HepG2 (cell line): ENCODE measurements around the gene MRFAP1. TPM values are rescaled to one million over a fixed set of nuclear protein-coding genes. Genes with fewer than 3 reads are reported as not detected.
A peak's percentile ranks its signal among the peaks of the same experiment; 100 is the strongest.

Source experiments
- DRAP1 ChIP-seq: IDR thresholded peaks from 2 replicates; pipeline ENCODE4 v1.6.1; 2016; ENCODE audit warnings: missing genetic modification reagents, missing compliant biosample characterization
- GTF3A ChIP-seq: sonication (generic); formaldehyde crosslinking; conservative IDR thresholded peaks from 2 replicates; pipeline ENCODE4 v1.4.0; 2020; ENCODE audit warnings: mild to moderate bottlenecking, missing genetic modification reagents
- KLF12 ChIP-seq: sonication (generic); formaldehyde crosslinking; IDR thresholded peaks from 2 replicates; pipeline ENCODE4 v1.4.0; 2020; ENCODE audit warnings: missing genetic modification reagents, borderline replicate concordance
- NFAT5 ChIP-seq: sonication (generic); formaldehyde crosslinking; IDR thresholded peaks from 2 replicates; pipeline ENCODE4 v1.4.0; 2020; ENCODE audit warnings: missing genetic modification reagents
- NFKB2 ChIP-seq: sonication (generic); formaldehyde crosslinking; IDR thresholded peaks from 2 replicates; pipeline ENCODE4 v1.4.0; 2020; ENCODE audit warnings: missing genetic modification reagents, borderline replicate concordance
- NFYC ChIP-seq: IDR thresholded peaks from 2 replicates; pipeline ENCODE4 v1.6.1; 2016; ENCODE audit warnings: missing genetic modification reagents, missing compliant biosample characterization
- PPARG ChIP-seq: conservative IDR thresholded peaks from 2 replicates; pipeline ENCODE4 v1.6.1; 2016; ENCODE audit warnings: missing biosample characterization, missing genetic modification reagents
- PRPF4 ChIP-seq: fragments of 200-400 bp; formaldehyde crosslinking; IDR thresholded peaks from 2 replicates; pipeline ENCODE4 v1.6.1; 2016; ENCODE audit warnings: low read length, low read depth; ENCODE audit not compliant: poor library complexity, severe bottlenecking
- SMAD3 ChIP-seq: sonication (generic); formaldehyde crosslinking; IDR thresholded peaks from 2 replicates; pipeline ENCODE4 v1.4.0; 2020; ENCODE audit warnings: missing genetic modification reagents
- THAP8 ChIP-seq: sonication (generic); formaldehyde crosslinking; IDR thresholded peaks from 2 replicates; pipeline ENCODE4 v1.5.1; 2020; ENCODE audit warnings: missing genetic modification reagents, mild to moderate bottlenecking, borderline replicate concordance
- U2AF2 ChIP-seq: fragments of 200-400 bp; formaldehyde crosslinking; IDR thresholded peaks from 2 replicates; pipeline ENCODE4 v1.6.1; 2017; ENCODE audit warnings: low read depth, mild to moderate bottlenecking, low read length
- ZBTB21 ChIP-seq: sonication (generic); formaldehyde crosslinking; IDR thresholded peaks from 2 replicates; pipeline ENCODE4 v1.4.0; 2020; ENCODE audit warnings: missing genetic modification reagents
- ZBTB26 ChIP-seq: IDR thresholded peaks from 2 replicates; pipeline ENCODE4 v1.6.1; 2016; ENCODE audit warnings: missing compliant biosample characterization, missing genetic modification reagents, borderline replicate concordance
- ZBTB3 ChIP-seq: sonication (generic); formaldehyde crosslinking; IDR thresholded peaks from 2 replicates; pipeline ENCODE4 v1.4.0; 2020; ENCODE audit warnings: low read depth, mild to moderate bottlenecking, moderate library complexity, missing genetic modification reagents, borderline replicate concordance
- ZC3H13 ChIP-seq: sonication (generic); formaldehyde crosslinking; IDR thresholded peaks from 2 replicates; pipeline ENCODE4 v1.8.1; 2023; ENCODE audit warnings: mild to moderate bottlenecking, missing genetic modification reagents, moderate library complexity
- ZNF207 ChIP-seq: fragments of 450-650 bp; IDR thresholded peaks from 2 replicates; pipeline ENCODE4 v1.6.1; 2016; ENCODE audit warnings: antibody characterized with exemption, borderline replicate concordance
- ZNF292 ChIP-seq: sonication (generic); formaldehyde crosslinking; IDR thresholded peaks from 2 replicates; pipeline ENCODE4 v1.8.1; 2022; ENCODE audit warnings: mild to moderate bottlenecking, low read depth, missing genetic modification reagents, borderline replicate concordance
- ZNF530 ChIP-seq: sonication (generic); formaldehyde crosslinking; IDR thresholded peaks from 2 replicates; pipeline ENCODE4 v1.5.0; 2020; ENCODE audit warnings: low read depth, mild to moderate bottlenecking, missing genetic modification reagents
- ZNF543 ChIP-seq: sonication (generic); formaldehyde crosslinking; IDR thresholded peaks from 2 replicates; pipeline ENCODE4 v1.4.0; 2020; ENCODE audit warnings: mild to moderate bottlenecking, missing genetic modification reagents
- ZNF891 ChIP-seq: sonication (generic); formaldehyde crosslinking; IDR thresholded peaks from 2 replicates; pipeline ENCODE4 v1.5.0; 2020; ENCODE audit warnings: mild to moderate bottlenecking, missing genetic modification reagents
- ZSCAN9 ChIP-seq: IDR thresholded peaks from 2 replicates; pipeline ENCODE4 v1.6.1; 2016; ENCODE audit warnings: borderline replicate concordance
- polyA plus RNA-seq, 8 experiments: library from polyadenylated mRNA; depleted of rRNA in 3 of 8; stranded (reverse) in 7 of 8; unstranded in 1 of 8; fragments of >200 nt; fragmentation: Illumina TruSeq in 4 of 8; extraction: Trizol in 4 of 8; gene quantifications; 2 replicates each; pipeline versions ENCODE4 v1.2.1 to v1.2.3, GENCODE V29; 2011 to 2016; ENCODE audit warnings: low read depth in 4 of 8, missing spikeins in 1 of 8, mixed read lengths in 1 of 8; ENCODE audit not compliant: insufficient read depth in 1 of 8
- total RNA-seq, 5 experiments: library from RNA; depleted of rRNA; stranded (reverse); fragments of >200 nt; fragmentation: Illumina TruSeq; extraction: Trizol; gene quantifications; 2 replicates each; pipeline ENCODE4 v1.2.3, GENCODE V29; 2016; ENCODE audit warnings: low read depth in 1 of 5

Gene MRFAP1
- total and polyA plus RNA-seq, 2 of the 13 experiments (the other 11 are each of a cell fraction or from before 2014, with no cell fraction given) = 112 to 158 TPM

GRCh38 chr4:6673660-6674499 lies 33.4 kb downstream of the MRFAP1 start (continued):
- TF ChIP-seq ZBTB3 (CRISPR knock-in tag) = no peak; the same call in 1 of the 2 replicates
- TF ChIP-seq U2AF2 = no peak
- TF ChIP-seq ZNF207 = no peak
- 0 out of 2 replicates have a peak, but pooled peaks have one; percentile 20 for TF ChIP-seq KLF12 (CRISPR knock-in tag)
- peak; percentile 34; the same call in 1 of the 2 replicates for TF ChIP-seq SMAD3 (CRISPR knock-in tag)
- TF ChIP-seq ZBTB26 (CRISPR knock-in tag) = no peak; the same call in 1 of the 2 replicates
- TF ChIP-seq ZNF292 (CRISPR knock-in tag) = no peak
- TF ChIP-seq PRPF4 = no peak
- TF ChIP-seq ZNF543 = 0 out of 2 replicates have a peak, but pooled peaks have one; percentile 60
- TF ChIP-seq NFAT5 (CRISPR knock-in tag) = no peak
- TF ChIP-seq DRAP1 (CRISPR knock-in tag) = peak; percentile 70
- no peak for TF ChIP-seq ZNF530 (CRISPR knock-in tag)
- TF ChIP-seq ZSCAN9 (CRISPR knock-in tag) = peak; percentile 56; the same call in 1 of the 2 replicates
- no peak for TF ChIP-seq THAP8 (CRISPR knock-in tag)
- peak; percentile 52; the same call in 1 of the 2 replicates for TF ChIP-seq PPARG (CRISPR knock-in tag)
- no peak for TF ChIP-seq GTF3A
- TF ChIP-seq NFKB2 (CRISPR knock-in tag) = peak; percentile 68
- no peak for TF ChIP-seq ZBTB21 (CRISPR knock-in tag)
- TF ChIP-seq ZC3H13 = peak; percentile 92
- TF ChIP-seq NFYC (CRISPR knock-in tag) = no peak
- peak; percentile 91; the same call in 1 of the 2 replicates for TF ChIP-seq ZNF891
